IPS DF 4.7 (cell line): ENCODE data around the gene SGPP2.

ENCODE experiments used
- DNase-seq: peaks from one replicate; pipeline ENCODE4 v3.0.0-alpha.2; 2013; ENCODE audit warnings: low spot score; ENCODE audit errors: extremely low read depth

Gene SGPP2

DNA sequence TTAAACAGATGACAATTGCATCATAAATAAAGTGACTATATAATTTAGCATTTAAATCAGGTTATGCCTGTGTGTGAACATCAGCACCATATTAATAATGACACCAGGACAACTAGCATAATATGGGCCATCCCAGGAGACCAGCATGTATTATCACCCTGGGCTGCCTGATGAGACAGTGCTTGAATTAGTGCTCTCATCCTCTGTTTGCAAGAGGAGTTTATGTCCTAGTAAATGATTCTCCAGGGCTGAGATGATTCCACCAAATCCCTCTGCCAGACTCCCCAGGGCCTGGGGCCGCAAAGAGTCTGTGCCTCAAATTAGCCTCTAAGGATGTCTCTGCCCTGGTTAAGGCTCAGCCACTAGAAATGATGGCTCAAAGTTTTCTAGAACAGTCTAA is 97.7 kb downstream of the SGPP2 start:
- DNase-seq = no peak

DNA sequence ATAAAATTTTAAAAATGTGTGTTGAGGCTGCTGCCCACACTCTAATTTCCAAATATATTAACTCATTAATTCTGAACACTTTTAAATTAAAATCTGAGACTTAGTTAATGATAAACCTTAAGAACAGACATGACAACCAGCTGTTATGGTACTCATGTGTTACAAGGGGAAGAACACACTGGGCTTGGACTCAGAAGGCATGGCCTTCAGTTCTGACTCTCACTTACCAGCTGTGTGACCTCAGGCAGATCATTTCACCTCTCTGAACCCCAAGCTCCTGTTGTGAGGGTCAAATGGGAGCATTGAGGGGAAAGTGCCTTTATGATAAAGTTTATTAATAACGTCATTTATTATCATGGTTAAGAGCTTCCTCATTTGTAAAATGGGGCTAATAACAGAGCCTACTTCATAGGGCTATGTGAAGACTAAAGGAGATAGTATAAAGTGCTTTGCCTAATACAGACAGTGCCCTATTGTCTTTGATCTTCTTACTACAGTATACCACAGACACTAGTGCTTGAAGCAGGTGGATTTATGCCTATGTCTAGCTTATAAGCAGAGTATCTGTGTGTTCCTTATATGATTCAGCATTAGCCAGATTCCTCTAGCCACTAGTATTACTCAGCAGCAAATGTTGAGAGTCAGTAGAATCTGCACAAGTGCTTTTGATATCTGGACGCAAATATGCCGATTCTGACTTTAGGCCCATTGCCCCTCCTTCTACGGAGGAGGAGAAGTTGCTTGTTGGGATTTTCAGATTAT is 99.6 kb downstream of the SGPP2 start:
- no peak for DNase-seq

DNA sequence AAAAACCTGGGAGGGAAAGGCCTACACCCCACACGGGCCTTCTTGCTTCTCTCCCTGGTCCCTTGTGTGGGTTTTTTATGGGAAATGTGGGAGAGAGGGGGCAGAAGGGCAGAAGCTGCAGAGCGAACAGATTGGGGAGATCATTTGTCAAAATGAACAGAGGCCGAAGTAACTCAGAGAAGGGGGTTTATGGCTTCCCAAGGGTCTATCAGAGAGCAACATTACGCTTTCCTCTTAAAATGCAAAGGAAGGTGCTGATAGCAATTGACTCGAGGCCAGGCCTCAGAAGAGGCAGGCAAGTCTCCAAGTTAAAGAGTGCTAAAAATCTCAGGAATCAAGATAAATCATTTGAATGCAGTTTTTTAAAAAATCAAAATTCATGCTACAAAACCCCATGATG is 101.5 kb downstream of the SGPP2 start:
- DNase-seq = no peak

- DNase-seq = no peak
Measured at GRCh38 chr2:222526480-222527277, 102.3 kb downstream of the SGPP2 start.

DNA sequence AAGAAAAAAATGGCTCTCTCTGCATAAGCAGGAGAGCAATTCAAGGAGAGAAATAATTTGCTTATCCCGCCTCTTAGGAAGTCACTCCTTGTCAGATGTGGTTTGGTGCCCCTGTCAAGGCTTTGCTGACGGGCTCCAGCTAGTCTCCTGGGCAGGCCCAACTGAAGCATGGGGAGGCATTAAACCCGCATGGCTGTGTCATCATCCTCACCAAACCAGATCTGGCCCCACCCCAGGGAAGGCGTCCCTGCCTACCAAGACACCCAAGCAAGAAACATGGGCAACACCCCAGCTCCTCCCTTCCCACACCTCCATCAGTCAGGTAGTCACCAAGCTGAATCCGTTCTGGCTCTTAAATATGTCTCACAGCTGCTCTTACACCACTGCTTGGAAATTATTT is 108.0 kb downstream of the SGPP2 start:
- DNase-seq = no peak

DNA sequence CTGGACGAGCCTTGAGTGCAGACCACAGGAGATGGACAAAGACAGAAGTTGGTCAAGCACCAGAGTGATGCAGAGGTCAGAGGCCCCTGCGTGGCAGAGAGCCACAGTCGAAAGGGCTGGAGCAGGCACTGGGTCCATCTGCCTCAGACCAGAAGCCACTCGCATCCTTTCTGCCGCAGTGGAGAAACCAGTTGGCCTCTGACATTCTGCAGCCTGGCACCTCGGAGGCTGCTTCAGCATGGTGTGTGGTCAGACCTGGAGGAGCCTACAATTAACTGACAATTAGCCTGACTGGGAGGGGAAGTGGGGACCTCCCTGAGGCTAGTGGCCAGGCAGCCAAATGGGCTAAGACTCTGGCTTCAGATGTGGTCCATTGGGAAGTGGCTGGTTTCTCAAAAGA is 111.1 kb downstream of the SGPP2 start:
- DNase-seq = no peak

DNA sequence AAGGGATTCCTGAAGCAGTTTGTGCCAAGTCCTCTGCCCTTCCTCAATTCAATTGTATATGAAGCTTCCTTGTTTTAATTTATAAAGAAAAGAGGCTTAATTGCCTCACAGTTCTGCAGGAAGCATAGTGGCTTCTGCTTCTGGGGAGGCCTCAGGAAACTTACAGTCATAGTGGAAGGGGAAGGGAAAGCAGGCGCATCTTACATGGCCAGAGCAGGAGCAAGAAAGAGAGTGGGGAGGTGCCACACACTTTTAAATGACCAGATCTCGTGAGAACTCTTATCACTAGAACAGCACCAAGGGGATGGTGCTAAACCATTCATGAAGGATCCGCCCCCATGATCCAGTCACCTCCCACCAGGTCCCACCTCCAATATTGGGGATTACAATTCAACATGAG is 114.2 kb downstream of the SGPP2 start:
- no peak for DNase-seq

DNA sequence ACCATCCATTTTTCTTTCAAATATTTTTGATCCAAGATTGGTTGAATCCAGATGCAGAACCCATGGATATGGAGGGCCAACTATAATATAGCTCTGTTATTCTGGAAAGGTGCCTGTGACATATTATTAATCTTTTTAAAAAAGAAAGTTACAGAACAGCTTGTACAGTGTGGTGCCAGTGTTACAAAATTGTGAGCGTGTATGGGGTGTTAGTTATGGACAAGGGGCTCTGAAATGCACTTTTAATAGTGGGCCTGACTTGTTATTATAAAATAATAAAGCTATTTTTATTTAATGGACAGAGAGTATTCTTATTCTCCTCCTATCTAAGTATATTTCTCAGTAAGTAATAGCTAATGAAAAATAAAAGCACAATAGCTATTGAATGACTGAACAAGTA is 120.3 kb downstream of the SGPP2 start:
- DNase-seq = no peak

DNA sequence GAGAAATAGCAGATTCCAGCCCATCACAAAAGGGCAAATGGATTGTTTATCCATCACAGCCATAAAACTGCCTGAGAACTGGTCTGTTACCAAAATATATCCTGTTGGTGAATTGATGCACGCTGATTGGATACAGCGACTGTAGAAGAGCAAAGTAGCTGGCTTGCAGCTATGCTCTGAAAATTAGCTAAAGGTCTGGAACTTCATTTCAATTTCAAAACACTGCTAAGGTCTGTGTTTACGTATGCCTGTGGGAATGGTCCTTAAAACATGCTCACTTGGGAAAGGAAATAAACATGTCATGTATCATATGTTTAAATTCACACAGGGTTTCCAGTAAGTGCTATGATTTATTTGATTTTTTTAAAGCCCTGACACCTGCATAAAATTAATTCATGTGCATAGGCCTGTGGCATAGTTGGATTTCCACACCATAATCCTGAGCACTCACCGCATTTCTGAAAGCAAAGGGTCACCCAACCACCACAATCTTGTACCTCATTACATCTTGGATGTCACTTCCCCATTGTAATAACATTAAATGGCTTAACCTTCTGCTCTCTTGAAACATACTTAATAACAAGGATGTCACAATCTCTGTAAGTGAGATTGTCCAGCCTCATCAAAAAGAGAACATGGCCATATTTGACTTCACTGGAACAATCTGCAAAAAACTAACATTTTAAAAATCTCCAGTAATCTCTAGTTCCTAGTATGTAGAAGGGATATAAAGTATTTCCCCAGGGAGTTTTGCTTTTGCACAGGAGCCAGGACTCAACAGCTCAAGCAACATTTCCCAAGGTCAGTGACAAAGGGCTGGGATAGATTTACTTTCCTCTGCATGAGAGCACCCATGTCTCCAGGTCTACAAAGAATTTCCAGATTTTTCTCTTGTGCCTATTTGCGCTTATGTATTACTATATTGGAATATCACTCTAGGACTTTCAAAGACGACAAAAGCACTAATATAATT is 121.8 kb downstream of the SGPP2 start:
- no peak for DNase-seq

DNA sequence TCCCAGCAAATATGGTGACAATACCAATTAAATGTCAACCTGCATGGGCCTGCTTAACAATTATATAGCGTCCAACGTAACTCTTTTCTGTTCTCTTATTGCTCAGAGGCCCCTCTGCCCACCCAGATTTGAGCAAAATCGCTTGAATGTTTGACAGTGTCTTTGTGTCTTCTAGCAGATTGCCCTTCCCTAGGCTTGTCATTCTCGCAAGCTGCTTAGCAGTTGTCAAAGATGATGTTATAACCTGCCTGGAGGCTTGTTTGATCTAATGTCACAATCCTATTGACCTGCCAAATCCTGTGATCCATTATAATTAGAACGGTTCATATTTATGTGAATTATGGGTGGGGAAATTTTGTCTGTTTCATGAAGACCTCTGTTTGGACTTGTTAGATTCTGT is 122.7 kb downstream of the SGPP2 start:
- no peak for DNase-seq

GRCh38 chr2:222548992-222549391 is 124.6 kb downstream of the SGPP2 start:
- DNase-seq = peak; percentile 14

DNA sequence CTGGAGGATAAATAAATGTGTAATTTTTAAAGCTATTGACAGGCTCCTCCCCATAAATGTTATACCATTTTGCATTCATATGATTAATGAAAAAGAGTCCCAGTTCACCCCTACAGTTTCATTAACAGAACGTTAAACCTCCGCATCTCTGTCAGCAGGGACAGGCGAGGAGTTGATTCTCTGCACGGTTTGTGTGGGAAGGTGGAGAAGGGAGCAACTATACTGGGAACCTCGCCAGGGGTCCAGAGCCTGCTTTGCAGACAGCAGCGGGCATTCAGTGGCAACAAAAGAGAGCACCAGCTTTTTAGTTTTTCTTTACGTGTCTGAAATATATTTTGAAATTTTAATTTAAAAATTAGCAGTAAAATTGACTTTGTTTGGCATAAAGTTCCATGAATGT is 130.2 kb downstream of the SGPP2 start:
- no peak for DNase-seq

- DNase-seq = no peak
Measured at GRCh38 chr2:222561151-222561550, 136.8 kb downstream of the SGPP2 start.

DNA sequence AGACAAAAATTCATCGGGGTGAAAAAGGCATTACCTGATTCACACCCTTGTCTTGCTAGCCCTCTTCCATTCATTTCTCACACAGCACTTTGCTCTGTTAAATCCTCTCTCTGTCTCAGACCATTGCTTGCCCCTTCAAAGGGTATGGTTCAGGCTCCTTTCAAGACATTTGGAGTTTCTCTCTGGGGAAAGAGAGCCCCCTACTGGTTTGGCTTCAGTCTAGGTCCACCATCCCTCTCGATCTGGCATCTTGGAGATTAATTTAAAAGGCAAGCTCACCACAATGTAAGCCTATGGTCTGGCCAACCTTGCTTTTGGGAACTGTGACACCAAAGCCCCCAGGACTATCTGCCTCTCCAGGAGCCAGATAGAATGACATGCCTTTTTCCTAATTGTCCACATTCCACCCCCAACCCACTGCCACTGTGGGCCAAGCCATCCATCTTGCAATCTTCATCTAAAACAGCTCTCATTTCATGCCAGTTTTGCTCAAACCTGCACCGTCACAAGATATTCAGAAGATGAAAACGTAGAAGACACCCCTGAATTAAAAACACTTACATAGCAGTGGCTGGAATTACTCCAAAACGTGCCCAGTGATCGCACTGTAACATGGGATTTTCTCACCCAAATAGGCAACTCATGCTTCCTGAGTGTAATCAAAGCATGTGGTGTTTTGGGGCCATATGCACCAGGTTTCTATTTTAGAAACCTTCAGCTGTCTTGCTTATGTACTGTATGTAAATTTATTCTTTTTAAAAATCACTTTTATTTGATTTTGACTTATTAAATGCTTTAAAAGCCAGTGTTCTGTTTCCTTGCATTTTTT is 137.7 kb downstream of the SGPP2 start:
- peak; percentile 53 for DNase-seq

DNA sequence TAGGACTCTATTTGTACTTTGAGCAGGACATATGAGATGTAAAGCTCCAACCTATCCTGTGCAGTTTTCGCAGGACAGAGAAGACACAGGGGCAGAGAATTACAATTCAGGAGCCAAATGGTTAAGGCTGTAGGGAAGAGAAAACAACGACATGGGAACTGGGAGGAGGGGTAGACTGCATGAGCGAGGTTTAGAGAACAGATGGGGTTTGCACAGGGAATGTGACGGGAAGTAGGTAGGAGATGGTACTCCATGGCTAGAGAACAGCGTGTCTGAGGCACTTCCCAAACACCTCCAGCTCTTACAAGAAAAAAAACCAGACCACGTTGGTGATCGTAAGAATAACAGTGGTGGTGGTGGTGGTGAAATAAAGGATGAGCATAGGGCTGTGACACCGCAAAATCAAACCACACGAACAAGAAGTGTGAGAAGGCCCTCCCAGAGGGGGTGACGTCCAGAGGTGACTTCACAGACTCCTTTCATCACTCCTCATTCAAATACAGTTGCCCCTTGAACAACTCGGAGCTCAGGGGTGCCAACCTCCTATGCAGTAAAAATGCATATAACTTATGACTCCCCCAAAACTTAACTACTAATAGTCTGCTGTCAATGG is 138.9 kb downstream of the SGPP2 start:
- DNase-seq = no peak

GRCh38 chr2:222563936-222564335 is 139.6 kb downstream of the SGPP2 start:
- no peak for DNase-seq

DNA sequence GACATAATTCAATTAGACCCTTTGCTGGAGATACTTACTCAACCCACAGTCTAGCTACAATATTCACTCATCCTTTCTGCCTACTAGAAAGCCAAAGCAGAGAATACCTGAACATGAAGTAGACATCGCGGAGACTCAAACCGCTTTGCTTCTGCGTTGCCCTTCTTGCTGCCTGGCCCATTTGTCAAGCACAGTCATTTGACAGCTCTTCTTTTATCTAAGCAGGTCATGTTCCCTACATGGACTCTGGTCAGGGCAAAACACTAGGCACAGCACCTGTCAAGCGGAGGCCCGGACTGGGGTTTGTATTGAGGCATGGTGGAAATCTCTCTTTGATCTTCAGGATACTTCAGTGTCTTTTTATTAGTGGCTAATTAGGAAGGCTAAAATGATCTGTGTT is 141.9 kb downstream of the SGPP2 start:
- no peak for DNase-seq

GRCh38 chr2:222568865-222569264 is 144.5 kb downstream of the SGPP2 start:
- DNase-seq = no peak

GRCh38 chr2:222569826-222570225 is 145.5 kb downstream of the SGPP2 start:
- DNase-seq = no peak

DNA sequence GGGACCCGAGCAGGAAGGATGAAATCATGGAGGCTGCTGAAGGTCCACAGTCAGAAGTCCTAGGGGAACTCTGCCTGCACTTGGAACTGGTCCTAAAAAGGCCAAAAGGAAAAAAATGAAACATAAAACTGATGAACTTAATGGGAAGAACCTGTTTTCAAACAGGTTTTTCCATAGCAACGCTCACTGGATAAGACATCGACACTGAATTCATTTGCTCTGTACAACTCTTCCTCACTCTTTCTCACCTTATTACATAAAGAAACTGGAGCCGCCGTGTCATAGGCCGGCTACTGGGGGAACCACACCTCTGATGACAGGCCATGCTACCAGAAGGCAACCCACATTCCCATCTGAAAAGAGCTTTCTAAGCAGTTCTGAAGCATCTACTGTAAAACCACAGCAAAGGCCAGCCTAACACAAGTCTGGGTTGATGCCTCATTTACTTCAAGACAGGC is 147.9 kb downstream of the SGPP2 start:
- DNase-seq = no peak
